ENCODE measurements around the gene GABRB1. TPM values are rescaled to one million over a fixed set of nuclear protein-coding genes. Genes with fewer than 3 reads are reported as not detected.

GABRB1 gene
- total RNA-seq, 2 donors from 2014 or later: not detected

GRCh38 chr4:47326025-47326424 lies 294.7 kb downstream of the GABRB1 start:
- H3K9me3 ChIP-seq (ENCODE audit: control insufficient read depth, low read length, poor library complexity, severe bottlenecking): no peaks in the 10 kb centered on the region
- ATAC-seq (no peak), DNase-seq (no peak)
- Mint-ChIP-seq H3K27me3 (peaks cover 23% of the 10 kb centered on the region), H3K27ac (no peak overlapping the region), H3K36me3 (ENCODE audit: low read depth) (no peaks in the 10 kb centered on the region), H3K4me3 (no peak overlapping the region), H3K4me1 (no peaks in the 10 kb centered on the region)

- H3K4me3 Mint-ChIP-seq: no peak overlapping the region
- DNase-seq (no peak), ATAC-seq (no peak)
- no peaks in the 10 kb centered on the region for H3K4me1 Mint-ChIP-seq
- no peaks in the 10 kb centered on the region for H3K36me3 Mint-ChIP-seq (ENCODE audit: low read depth)
- peaks cover 19% of the 10 kb centered on the region for H3K27me3 Mint-ChIP-seq
- no peak overlapping the region for H3K27ac Mint-ChIP-seq
- H3K9me3 ChIP-seq (ENCODE audit: control insufficient read depth, low read length, poor library complexity, severe bottlenecking): no peaks in the 10 kb centered on the region
Observed at GRCh38 chr4:47330866-47331265, 299.5 kb downstream of the GABRB1 start.

GRCh38 chr4:47334652-47335051 lies 303.3 kb downstream of the GABRB1 start:
- Mint-ChIP-seq H3K36me3 (ENCODE audit: low read depth) (peaks cover 7% of the 10 kb centered on the region), H3K27me3 (peaks cover 31% of the 10 kb centered on the region), H3K27ac (no peak overlapping the region), H3K4me1 (no peaks in the 10 kb centered on the region), H3K4me3 (no peak overlapping the region)
- ATAC-seq (no peak), DNase-seq (no peak)
- H3K9me3 ChIP-seq (ENCODE audit: control insufficient read depth, low read length, poor library complexity, severe bottlenecking): no peaks in the 10 kb centered on the region

GRCh38 chr4:47337893-47338292 lies 306.5 kb downstream of the GABRB1 start:
- Mint-ChIP-seq H3K27ac (no peak overlapping the region), H3K36me3 (ENCODE audit: low read depth) (peaks cover 7% of the 10 kb centered on the region), H3K4me1 (no peaks in the 10 kb centered on the region), H3K27me3 (peaks cover 48% of the 10 kb centered on the region), H3K4me3 (no peak overlapping the region)
- no peak for ATAC-seq
- no peak for DNase-seq
- H3K9me3 ChIP-seq (ENCODE audit: control insufficient read depth, low read length, poor library complexity, severe bottlenecking): no peaks in the 10 kb centered on the region

- no peaks in the 10 kb centered on the region for H3K9me3 ChIP-seq (ENCODE audit: control insufficient read depth, low read length, poor library complexity, severe bottlenecking)
- Mint-ChIP-seq H3K27me3 (peaks cover 43% of the 10 kb centered on the region), H3K27ac (no peak overlapping the region), H3K36me3 (ENCODE audit: low read depth) (peaks cover 7% of the 10 kb centered on the region), H3K4me3 (no peak overlapping the region), H3K4me1 (peaks cover 2% of the 10 kb centered on the region)
- DNase-seq (no peak), ATAC-seq (no peak)
Observed at GRCh38 chr4:47340914-47341313, 309.5 kb downstream of the GABRB1 start.

GRCh38 chr4:47342796-47343195 lies 311.4 kb downstream of the GABRB1 start:
- H3K27ac Mint-ChIP-seq: no peak overlapping the region
- H3K4me3 Mint-ChIP-seq: no peak overlapping the region
- ATAC-seq (no peak), DNase-seq (no peak)
- H3K36me3 Mint-ChIP-seq (ENCODE audit: low read depth): no peaks in the 10 kb centered on the region
- H3K4me1 Mint-ChIP-seq: peaks cover 2% of the 10 kb centered on the region
- peaks cover 28% of the 10 kb centered on the region for H3K27me3 Mint-ChIP-seq
- H3K9me3 ChIP-seq (ENCODE audit: control insufficient read depth, low read length, poor library complexity, severe bottlenecking): no peaks in the 10 kb centered on the region

- no peak for DNase-seq
- Mint-ChIP-seq H3K4me1 (peaks cover 2% of the 10 kb centered on the region), H3K36me3 (ENCODE audit: low read depth) (no peaks in the 10 kb centered on the region), H3K27me3 (peaks cover 21% of the 10 kb centered on the region), H3K4me3 (no peak overlapping the region), H3K27ac (no peak overlapping the region)
- no peaks in the 10 kb centered on the region for H3K9me3 ChIP-seq (ENCODE audit: control insufficient read depth, low read length, poor library complexity, severe bottlenecking)
- no peak for ATAC-seq
Observed at GRCh38 chr4:47349326-47349725, 318.0 kb downstream of the GABRB1 start.

- no peaks in the 10 kb centered on the region for H3K9me3 ChIP-seq (ENCODE audit: control insufficient read depth, low read length, poor library complexity, severe bottlenecking)
- no peaks in the 10 kb centered on the region for H3K36me3 Mint-ChIP-seq (ENCODE audit: low read depth)
- H3K27ac Mint-ChIP-seq: no peak overlapping the region
- no peaks in the 10 kb centered on the region for H3K4me1 Mint-ChIP-seq
- H3K4me3 Mint-ChIP-seq: no peak overlapping the region
- DNase-seq: no peak
- ATAC-seq: no peak
- H3K27me3 Mint-ChIP-seq: peaks cover 16% of the 10 kb centered on the region
Observed at GRCh38 chr4:47355568-47355967, 324.2 kb downstream of the GABRB1 start.

GRCh38 chr4:47359891-47360290 lies 328.5 kb downstream of the GABRB1 start:
- Mint-ChIP-seq H3K4me3 (no peak overlapping the region), H3K36me3 (ENCODE audit: low read depth) (no peaks in the 10 kb centered on the region), H3K27me3 (peaks cover 35% of the 10 kb centered on the region), H3K4me1 (no peaks in the 10 kb centered on the region), H3K27ac (no peak overlapping the region)
- H3K9me3 ChIP-seq (ENCODE audit: control insufficient read depth, low read length, poor library complexity, severe bottlenecking): no peaks in the 10 kb centered on the region
- no peak for ATAC-seq
- DNase-seq: no peak

- Mint-ChIP-seq H3K27ac (no peak overlapping the region), H3K36me3 (ENCODE audit: low read depth) (no peaks in the 10 kb centered on the region), H3K4me3 (no peak overlapping the region), H3K27me3 (peaks cover 30% of the 10 kb centered on the region), H3K4me1 (no peaks in the 10 kb centered on the region)
- no peaks in the 10 kb centered on the region for H3K9me3 ChIP-seq (ENCODE audit: control insufficient read depth, low read length, poor library complexity, severe bottlenecking)
- ATAC-seq (no peak), DNase-seq (no peak)
Observed at GRCh38 chr4:47367761-47368160, 336.4 kb downstream of the GABRB1 start.

- ATAC-seq (no peak), DNase-seq (no peak)
- H3K36me3 Mint-ChIP-seq (ENCODE audit: low read depth): no peaks in the 10 kb centered on the region
- no peaks in the 10 kb centered on the region for H3K9me3 ChIP-seq (ENCODE audit: control insufficient read depth, low read length, poor library complexity, severe bottlenecking)
- H3K27me3 Mint-ChIP-seq: peaks cover 34% of the 10 kb centered on the region
- H3K4me3 Mint-ChIP-seq: no peak overlapping the region
- no peak overlapping the region for H3K27ac Mint-ChIP-seq
- no peaks in the 10 kb centered on the region for H3K4me1 Mint-ChIP-seq
Observed at GRCh38 chr4:47368211-47368610, 336.8 kb downstream of the GABRB1 start.

GRCh38 chr4:47372561-47372960 lies 341.2 kb downstream of the GABRB1 start:
- Mint-ChIP-seq H3K27ac (no peak overlapping the region), H3K4me1 (no peaks in the 10 kb centered on the region), H3K4me3 (no peak overlapping the region), H3K27me3 (peaks cover 46% of the 10 kb centered on the region), H3K36me3 (ENCODE audit: low read depth) (no peaks in the 10 kb centered on the region)
- ATAC-seq (no peak), DNase-seq (no peak)
- no peaks in the 10 kb centered on the region for H3K9me3 ChIP-seq (ENCODE audit: control insufficient read depth, low read length, poor library complexity, severe bottlenecking)

GRCh38 chr4:47373174-47373573 lies 341.8 kb downstream of the GABRB1 start:
- H3K4me3 Mint-ChIP-seq: no peak overlapping the region
- H3K27me3 Mint-ChIP-seq: peaks cover 46% of the 10 kb centered on the region
- DNase-seq (no peak), ATAC-seq (no peak)
- no peak overlapping the region for H3K27ac Mint-ChIP-seq
- no peaks in the 10 kb centered on the region for H3K4me1 Mint-ChIP-seq
- H3K36me3 Mint-ChIP-seq (ENCODE audit: low read depth): no peaks in the 10 kb centered on the region
- no peaks in the 10 kb centered on the region for H3K9me3 ChIP-seq (ENCODE audit: control insufficient read depth, low read length, poor library complexity, severe bottlenecking)

- H3K36me3 Mint-ChIP-seq (ENCODE audit: low read depth): no peaks in the 10 kb centered on the region
- no peaks in the 10 kb centered on the region for H3K4me1 Mint-ChIP-seq
- H3K27me3 Mint-ChIP-seq: peaks cover 46% of the 10 kb centered on the region
- H3K9me3 ChIP-seq (ENCODE audit: control insufficient read depth, low read length, poor library complexity, severe bottlenecking): no peaks in the 10 kb centered on the region
- no peak overlapping the region for H3K4me3 Mint-ChIP-seq
- DNase-seq: no peak
- ATAC-seq: no peak
- H3K27ac Mint-ChIP-seq: no peak overlapping the region
Observed at GRCh38 chr4:47373709-47374108, 342.3 kb downstream of the GABRB1 start.

GRCh38 chr4:47374477-47374876 lies 343.1 kb downstream of the GABRB1 start:
- ATAC-seq (no peak), DNase-seq (no peak)
- H3K4me3 Mint-ChIP-seq: no peak overlapping the region
- no peaks in the 10 kb centered on the region for H3K9me3 ChIP-seq (ENCODE audit: control insufficient read depth, low read length, poor library complexity, severe bottlenecking)
- H3K27ac Mint-ChIP-seq: no peak overlapping the region
- no peaks in the 10 kb centered on the region for H3K36me3 Mint-ChIP-seq (ENCODE audit: low read depth)
- H3K27me3 Mint-ChIP-seq: peaks cover 43% of the 10 kb centered on the region
- H3K4me1 Mint-ChIP-seq: no peaks in the 10 kb centered on the region
